Adipose tissue (tissue), 3 donors: Measurements from ENCODE around the gene DUSP1. TPM values are rescaled to one million over a fixed set of nuclear protein-coding genes. Genes with fewer than 3 reads are reported as not detected.

Experiments
- H3K27ac ChIP-seq: one replicate; pipeline ENCODE4 v1.5.1; 2013; ENCODE audit warnings: low read depth, low read length
- WGBS, 3 donors: extraction: QIAGEN DNeasy Blood & Tissue Kit; methylation state at CpG; one replicate each; pipeline ENCODE4 v1.1.7; 2013; 5-methylcytosine and 5-hydroxymethylcytosine counted together
- polyA plus RNA-seq, 3 donors: library from polyadenylated mRNA; stranded (reverse); fragments of 200-250 nt; gene quantifications; one replicate each; pipeline ENCODE4 v1.2.3, GENCODE V29; 2013
- donor health status: healthy with polysubstance abuse.
- donor health status: Bipolar disorder and iron deficiency.
- donor health status: healthy.

The DUSP1 gene
- polyA plus RNA-seq, 3 donors: 163 to 1,279 (median 758) TPM

- peak overlapping the region; percentile 100 for H3K27ac ChIP-seq
- WGBS, 3 donors: 40 to 76% (median 45%) methylated on average over 2 of the region's 2 CpGs
These were observed 1.7 kb downstream of the DUSP1 start for GRCh38 chr5:172769342-172769615.

GRCh38 chr5:172768573-172769341 lies 2.2 kb downstream of the DUSP1 start:
- WGBS, 3 donors: 48 to 77% (median 48%) methylated on average over 20 of the region's 20 CpGs
- H3K27ac ChIP-seq: peak overlapping the region; percentile 100

GRCh38 chr5:172768098-172768572 lies 2.9 kb downstream of the DUSP1 start:
- peak overlapping the region; percentile 100 for H3K27ac ChIP-seq
- WGBS, 3 donors: 53 to 85% (median 56%) methylated on average over 5 of the region's 5 CpGs

- WGBS, 3 donors: 10 to 31% (median 26%) methylated on average over 17 of the region's 17 CpGs
These were observed 4.5 kb downstream of the DUSP1 start for GRCh38 chr5:172766287-172767108.

GRCh38 chr5:172765766-172766286 lies 5.2 kb downstream of the DUSP1 start:
- peak overlapping the region; percentile 78 for H3K27ac ChIP-seq
- WGBS, 3 donors: 10 to 39% (median 25%) methylated on average over 4 of the region's 4 CpGs

More at GRCh38 chr5:172766287-172767108, 4.5 kb downstream of the DUSP1 start:
- H3K27ac ChIP-seq: peak overlapping the region; percentile 78

- WGBS, 3 donors: 7 to 9% (median 9%) methylated on average over 24 of the region's 24 CpGs
- peak overlapping the region; percentile 47 for H3K27ac ChIP-seq
These were observed 5.9 kb downstream of the DUSP1 start for GRCh38 chr5:172764861-172765765.

- WGBS, 3 donors: 90 to 96% (median 95%) methylated on average over 18 to 21 of the region's 21 CpGs
- no peak overlapping the region for H3K27ac ChIP-seq
These were observed 7.9 kb downstream of the DUSP1 start for GRCh38 chr5:172763120-172763464.

- no peak overlapping the region for H3K27ac ChIP-seq
- WGBS, 3 donors: 95 to 97% (median 96%) methylated on average over 34 to 37 of the region's 37 CpGs
These were observed 8.5 kb downstream of the DUSP1 start for GRCh38 chr5:172762214-172763119.

- H3K27ac ChIP-seq: no peak overlapping the region
- WGBS, 3 donors: 78 to 94% (median 90%) methylated on average over 2 of the region's 2 CpGs
These were observed 10.0 kb downstream of the DUSP1 start for GRCh38 chr5:172760959-172761358.

- no peak overlapping the region for H3K27ac ChIP-seq
- 94 to 98% (median 94%) methylated on average over 1 of the region's 1 CpG for WGBS, 3 donors
These were observed 10.9 kb downstream of the DUSP1 start for GRCh38 chr5:172760136-172760535.

- WGBS, 3 donors: 80% methylated on average over 6 of the region's 6 CpGs
- H3K27ac ChIP-seq: peak overlapping the region; percentile 10
These were observed 12.2 kb downstream of the DUSP1 start for GRCh38 chr5:172758834-172759149.

GRCh38 chr5:172758077-172758833 lies 12.7 kb downstream of the DUSP1 start:
- H3K27ac ChIP-seq: peak overlapping the region; percentile 10
- WGBS, 3 donors: 42 to 70% (median 44%) methylated on average over 19 of the region's 19 CpGs

GRCh38 chr5:172757394-172758010 lies 13.5 kb downstream of the DUSP1 start:
- no peak overlapping the region for H3K27ac ChIP-seq
- WGBS, 3 donors: 86 to 90% (median 88%) methylated on average over 9 of the region's 9 CpGs

GRCh38 chr5:172756764-172757393 lies 14.1 kb downstream of the DUSP1 start:
- WGBS, 3 donors: 82 to 86% (median 83%) methylated on average over 10 of the region's 10 CpGs
- no peak overlapping the region for H3K27ac ChIP-seq

GRCh38 chr5:172754596-172755356 lies 16.2 kb downstream of the DUSP1 start:
- no peak overlapping the region for H3K27ac ChIP-seq
- WGBS, 3 donors: 89 to 95% (median 94%) methylated on average over 6 of the region's 6 CpGs
